Stomach (tissue), 9 donors: ENCODE measurements around the gene C19orf33. TPM values are rescaled to one million over a fixed set of nuclear protein-coding genes. Genes with fewer than 3 reads are reported as not detected.
A peak's percentile ranks its signal among the peaks of the same experiment; 100 is the strongest.

Experiments
- DNase-seq, 2 donors: peaks; one replicate each; pipeline versions ENCODE4 v3.0.0 to v3.0.0-alpha.2; 2013 to 2019
- H3K27ac ChIP-seq, 5 donors: fragments of 200-600 bp in 4 of 5; sonication (generic) in 4 of 5; one replicate each; pipeline ENCODE4 v1.5.1; 2013 to 2019; ENCODE audit warnings: mild to moderate bottlenecking in 1 of 5, moderate library complexity in 1 of 5
- H3K27me3 ChIP-seq, 3 donors: fragments of 200-600 bp; sonication (generic); one replicate each; pipeline ENCODE4 v1.5.1; 2017 to 2019; ENCODE audit warnings: mixed run types in 1 of 3
- H3K36me3 ChIP-seq, 4 donors: fragments of 200-600 bp; sonication (generic); 1 replicate in 3 of 4; 2 replicates in 1 of 4; pipeline ENCODE4 v1.5.1; 2016 to 2019
- H3K4me1 ChIP-seq, 4 donors: fragments of 200-600 bp; sonication (generic); one replicate each; pipeline ENCODE4 v1.5.1; 2016 to 2019
- H3K4me3 ChIP-seq, 4 donors: fragments of 200-600 bp; sonication (generic) in 3 of 4; one replicate each; pipeline ENCODE4 v1.5.1; 2016 to 2019; ENCODE audit warnings: mild to moderate bottlenecking in 1 of 4
- H3K9me3 ChIP-seq, 4 donors: fragments of 200-600 bp; sonication (generic); one replicate each; pipeline ENCODE4 v1.5.1; 2016 to 2019
- CTCF ChIP-seq, 7 experiments: fragments of 450-650 bp in 4 of 7; fragments of 200-600 bp in 3 of 7; sonication (generic) in 3 of 7; IDR thresholded peaks; one replicate each; pipeline ENCODE4 v1.5.1; 2016 to 2019; ENCODE audit warnings: antibody characterized with exemption in 7 of 7, control low read depth in 2 of 7, mild to moderate bottlenecking in 1 of 7
- EP300 ChIP-seq: sonication (generic); formaldehyde crosslinking; IDR thresholded peaks from one replicate; pipeline ENCODE4 v1.6.1; 2017; ENCODE audit warnings: antibody characterized with exemption
- POLR2A ChIP-seq, 4 donors: fragments of 450-650 bp; IDR thresholded peaks; one replicate each; pipeline ENCODE4 v1.6.1; 2016; ENCODE audit warnings: antibody characterized with exemption in 4 of 4, control low read depth in 2 of 4, mild to moderate bottlenecking in 1 of 4, moderate library complexity in 1 of 4
- POLR2AphosphoS5 ChIP-seq, 3 donors: sonication (generic); formaldehyde crosslinking; IDR thresholded peaks; one replicate each; pipeline ENCODE4 v1.6.1; 2016; ENCODE audit warnings: antibody characterized with exemption in 3 of 3
- WGBS, 5 donors: extraction: QIAGEN DNeasy Blood & Tissue Kit in 3 of 5; methylation state at CpG; one replicate each; pipeline versions ENCODE4 v1.1.5 to v1.1.7; 2013 to 2018; 5-methylcytosine and 5-hydroxymethylcytosine counted together
- intact Hi-C: fragments of 100-400 bp; cut with DNase I; formaldehyde crosslinking; loops from one replicate; pipeline ENCODE4 v1.15.1; 2023; ENCODE audit warnings: low total_unique reads
- polyA plus RNA-seq, 3 donors: library from polyadenylated mRNA; stranded (reverse); fragments of 200-250 nt; gene quantifications; one replicate each; pipeline ENCODE4 v1.2.3, GENCODE V29; 2013
- total RNA-seq, 5 donors: library from RNA; depleted of rRNA; stranded (reverse); fragments of >200 nt; gene quantifications; one replicate each; pipeline versions ENCODE4 v1.1.0 to v1.2.3, GENCODE V29; 2014 to 2016
- donor health status: healthy with polysubstance abuse.
- donor health status: Bipolar disorder and iron deficiency.
- donor health status: healthy.

C19orf33 gene
- total and polyA plus RNA-seq, 8 donors = 33.5 to 1,069 (median 286) TPM

- no peaks in the 10 kb centered on the region for H3K9me3 ChIP-seq
- H3K4me3 ChIP-seq = peak overlapping the region; percentile 26 to 46 (median 32)
- no peaks in the 10 kb centered on the region for H3K27me3 ChIP-seq
- peak overlapping the region; percentile 83 to 94 (median 86) for H3K27ac ChIP-seq
- intact Hi-C loops = no loop called here
- H3K36me3 ChIP-seq = peaks cover 0 to 51% (median 44%) of the 10 kb centered on the region in 4 donors
- no peak for DNase-seq
- TF ChIP-seq POLR2A (IDR thresholded peaks at IDR 0.05) = no peak
- no peak for TF ChIP-seq EP300
- no peak for TF ChIP-seq CTCF (IDR thresholded peaks at IDR 0.05)
- no peak for TF ChIP-seq POLR2AphosphoS5 (IDR thresholded peaks at IDR 0.05)
- H3K4me1 ChIP-seq = peaks cover 4 to 28% (median 18%) of the 10 kb centered on the region in 4 donors
- 28 to 60% (median 40%) methylated on average over 6 to 27 of the region's 27 CpGs for WGBS, 5 donors
Measured at GRCh38 chr19:38304352-38304865, 358 bp downstream of the C19orf33 start.

GRCh38 chr19:38304866-38305429 is 897 bp downstream of the C19orf33 start:
- Histone ChIP-seq H3K36me3 (peaks cover 0 to 52% (median 47%) of the 10 kb centered on the region in 4 donors), H3K9me3 (no peaks in the 10 kb centered on the region), H3K4me3 (peak overlapping the region; percentile 31 to 46 (median 32)), H3K4me1 (peaks cover 4 to 23% (median 16%) of the 10 kb centered on the region in 4 donors), H3K27ac (peak overlapping the region; percentile 83 to 94 (median 86)), H3K27me3 (no peaks in the 10 kb centered on the region)
- WGBS, 5 donors = 21 to 55% (median 32%) methylated on average over 15 to 29 of the region's 29 CpGs
- intact Hi-C loops = no loop called here
- peak; percentile 93 to 97 for DNase-seq
- TF ChIP-seq EP300 = no peak
- TF ChIP-seq CTCF (IDR thresholded peaks at IDR 0.05) = no peak
- TF ChIP-seq POLR2A (IDR thresholded peaks at IDR 0.05) = peak in 1 of 4 donors; percentile 81
- TF ChIP-seq POLR2AphosphoS5 (IDR thresholded peaks at IDR 0.05) = peak; percentile 37 to 92 (median 92)

- 89 to 96% (median 93%) methylated on average over 3 of the region's 3 CpGs for WGBS, 5 donors
- TF ChIP-seq EP300 = no peak
- TF ChIP-seq POLR2AphosphoS5 (IDR thresholded peaks at IDR 0.05) = no peak
- no peak for TF ChIP-seq POLR2A (IDR thresholded peaks at IDR 0.05)
- TF ChIP-seq CTCF (IDR thresholded peaks at IDR 0.05) = no peak
Measured at GRCh38 chr19:38306236-38306635, 2.2 kb downstream of the C19orf33 start.

GRCh38 chr19:38307076-38307475 is 3.0 kb downstream of the C19orf33 start:
- peaks cover 4 to 21% (median 12%) of the 10 kb centered on the region in 4 donors for H3K4me1 ChIP-seq
- peaks cover 0 to 53% (median 48%) of the 10 kb centered on the region in 4 donors for H3K36me3 ChIP-seq
- H3K4me3 ChIP-seq = no peak overlapping the region
- no peak overlapping the region for H3K27ac ChIP-seq
- DNase-seq = no peak
- TF ChIP-seq POLR2A (IDR thresholded peaks at IDR 0.05) (no peak), POLR2AphosphoS5 (IDR thresholded peaks at IDR 0.05) (no peak)
- no peaks in the 10 kb centered on the region for H3K9me3 ChIP-seq
- 92 to 100% (median 98%) methylated on average over 1 to 4 of the region's 4 CpGs for WGBS, 5 donors
- no peaks in the 10 kb centered on the region for H3K27me3 ChIP-seq
- intact Hi-C loops = no loop called here

More at GRCh38 chr19:38306236-38306635, 2.2 kb downstream of the C19orf33 start:
- Histone ChIP-seq H3K4me3 (no peak overlapping the region), H3K9me3 (no peaks in the 10 kb centered on the region), H3K27ac (no peak overlapping the region), H3K27me3 (no peaks in the 10 kb centered on the region), H3K4me1 (peaks cover 4 to 21% (median 12%) of the 10 kb centered on the region in 4 donors), H3K36me3 (peaks cover 0 to 53% (median 48%) of the 10 kb centered on the region in 4 donors)
- no peak for DNase-seq
- intact Hi-C loops = no loop called here

- no peak for DNase-seq
- Histone ChIP-seq H3K36me3 (peaks cover 0 to 53% (median 48%) of the 10 kb centered on the region in 4 donors), H3K27ac (no peak overlapping the region), H3K27me3 (no peaks in the 10 kb centered on the region), H3K9me3 (no peaks in the 10 kb centered on the region), H3K4me3 (no peak overlapping the region), H3K4me1 (peaks cover 4 to 21% (median 12%) of the 10 kb centered on the region in 4 donors)
- 86 to 92% (median 87%) methylated on average over 3 to 8 of the region's 8 CpGs for WGBS, 5 donors
- intact Hi-C loops = no loop called here
- TF ChIP-seq POLR2A (IDR thresholded peaks at IDR 0.05) = no peak
- TF ChIP-seq POLR2AphosphoS5 (IDR thresholded peaks at IDR 0.05) = no peak
- TF ChIP-seq CTCF (IDR thresholded peaks at IDR 0.05) = no peak
Measured at GRCh38 chr19:38307597-38307996, 3.5 kb downstream of the C19orf33 start.
